B cell (primary cell): ENCODE results near the gene SLC5A12. TPM values are rescaled to one million over a fixed set of nuclear protein-coding genes. Genes with fewer than 3 reads are reported as not detected.

Experiments
- ATAC-seq: fragments of 200-7000 bp; cut with Tn5 transposase; one replicate; pipeline ENCODE4 v1.10.0; 2021; ENCODE audit warnings: low read depth, mild to moderate bottlenecking, moderate number of reproducible peaks, moderate library complexity
- CTCF ChIA-PET: fragments of 350-600 bp; sonication (Branson Sonifier 250); formaldehyde crosslinking; loops from one replicate; lab custom pipeline; 2021; ENCODE audit warnings: antibody characterized with exemption, inconsistent platforms; lab: Charles Lee
- POLR2A ChIA-PET: fragments of 350-600 bp; sonication (Branson Sonifier 250); formaldehyde crosslinking; loops from one replicate; lab custom pipeline; 2021; ENCODE audit warnings: antibody characterized with exemption; lab: Charles Lee
- DNase-seq: peaks from one replicate; pipeline ENCODE4 v3.0.0; 2013
- H2AFZ ChIP-seq: 2 replicates; pipeline ENCODE4 v1.6.1; 2012; ENCODE audit warnings: mild to moderate bottlenecking, low read depth, low read length; ENCODE audit not compliant: insufficient read depth, poor library complexity, severe bottlenecking
- H3K27ac ChIP-seq, 2 donors: 1 replicate in 1 of 2; 2 replicates in 1 of 2; pipeline ENCODE4 v1.5.1; 2012 to 2013; ENCODE audit warnings: low read length in 2 of 2, mild to moderate bottlenecking in 2 of 2, moderate library complexity in 1 of 2
- H3K27me3 ChIP-seq, 4 experiments: fragments of 200-600 bp in 1 of 4; sonication (generic) in 1 of 4; replicated peaks in 1 of 4; 1 replicate in 2 of 4; 2 replicates in 2 of 4; pipeline versions ENCODE4 v1.6.1 to v1.7.0; 2013 to 2016; ENCODE audit warnings: low read length in 3 of 4, mild to moderate bottlenecking in 2 of 4, mixed read lengths in 1 of 4, moderate library complexity in 1 of 4; ENCODE audit not compliant: insufficient read depth in 4 of 4, control insufficient read depth in 3 of 4; ENCODE audit errors: control extremely low read depth in 1 of 4
- H3K36me3 ChIP-seq, 2 experiments: replicated peaks in 1 of 2; 1 replicate in 1 of 2; 2 replicates in 1 of 2; pipeline versions ENCODE4 v1.6.1 to v1.7.1; 2013; ENCODE audit warnings: low read length in 1 of 2; ENCODE audit not compliant: insufficient read depth in 2 of 2, control insufficient read depth in 1 of 2; ENCODE audit errors: control extremely low read depth in 1 of 2, extremely low read depth in 1 of 2
- H3K4me1 ChIP-seq, 2 donors: fragments of 200-600 bp in 1 of 2; sonication (generic) in 1 of 2; 1 replicate in 1 of 2; 2 replicates in 1 of 2; pipeline versions ENCODE4 v1.5.1 to v1.6.1; 2013 to 2017; ENCODE audit warnings: low read length in 2 of 2; ENCODE audit not compliant: control insufficient read depth in 2 of 2, insufficient read depth in 2 of 2
- H3K4me2 ChIP-seq: replicated peaks from 2 replicates; pipeline ENCODE3; 2012; ENCODE audit warnings: mild to moderate bottlenecking, low read depth, low read length; ENCODE audit not compliant: poor library complexity, severe bottlenecking
- H3K4me3 ChIP-seq, 5 experiments: fragments of 200-600 bp in 1 of 5; sonication (generic) in 1 of 5; 1 replicate in 3 of 5; 2 replicates in 2 of 5; pipeline versions ENCODE4 v1.5.1 to v1.7.0; 2011 to 2016; ENCODE audit warnings: low read length in 4 of 5, mild to moderate bottlenecking in 4 of 5, low read depth in 2 of 5, control low read depth in 1 of 5, moderate library complexity in 1 of 5; ENCODE audit not compliant: insufficient read depth in 1 of 5; ENCODE audit errors: control extremely low read depth in 1 of 5, extremely low read depth in 1 of 5
- H3K79me2 ChIP-seq: fragments of 200-600 bp; sonication (generic); one replicate; pipeline ENCODE4 v1.6.0; 2016; ENCODE audit warnings: low read length; ENCODE audit not compliant: control insufficient read depth, insufficient read depth
- H3K9ac ChIP-seq: fragments of 200-600 bp; sonication (generic); 2 replicates; pipeline ENCODE4 v1.6.1; 2017; ENCODE audit warnings: mild to moderate bottlenecking, low read length, moderate library complexity
- H3K9me3 ChIP-seq, 3 donors: one replicate each; pipeline versions ENCODE4 v1.6.1 to v1.7.1; 2013; ENCODE audit warnings: low read length in 2 of 3; ENCODE audit not compliant: control insufficient read depth in 2 of 3, insufficient read depth in 1 of 3; ENCODE audit errors: control extremely low read depth in 1 of 3
- H4K20me1 ChIP-seq: 2 replicates; pipeline ENCODE4 v1.6.0; 2012; ENCODE audit warnings: mild to moderate bottlenecking, low read length; ENCODE audit not compliant: insufficient read depth, control insufficient read depth, poor library complexity, severe bottlenecking
- H3K27ac Mint-ChIP-seq: one replicate; pipeline ENCODE4 v1.8.0; 2021; ENCODE audit warnings: mixed read lengths
- H3K27me3 Mint-ChIP-seq: one replicate; pipeline ENCODE4 v1.8.0; 2021; ENCODE audit warnings: mixed read lengths
- H3K4me1 Mint-ChIP-seq: one replicate; pipeline ENCODE4 v1.8.0; 2021; ENCODE audit warnings: mixed read lengths
- H3K4me3 Mint-ChIP-seq: one replicate; pipeline ENCODE4 v1.8.0; 2021; ENCODE audit warnings: mixed read lengths
- H3K9me3 Mint-ChIP-seq: one replicate; pipeline ENCODE4 v1.8.0; 2022; ENCODE audit warnings: mixed read lengths; ENCODE audit not compliant: insufficient read depth
- EZH2 ChIP-seq: IDR thresholded peaks from 2 replicates; pipeline ENCODE4 v1.6.1; 2012; ENCODE audit warnings: borderline replicate concordance, low read depth, mild to moderate bottlenecking, moderate library complexity, low read length; ENCODE audit not compliant: insufficient read depth, poor library complexity, severe bottlenecking
- WGBS: methylation state at CpG from one replicate; pipeline ENCODE4 v1.1.5; 2013; ENCODE audit warnings: missing lambda C conversion rate; ENCODE audit not compliant: insufficient coverage; 5-methylcytosine and 5-hydroxymethylcytosine counted together
- intact Hi-C: fragments of 100-400 bp; cut with micrococcal nuclease; formaldehyde crosslinking; loops from one replicate; pipeline ENCODE4 v1.10.0; 2022
- polyA plus RNA-seq: library from polyadenylated mRNA; depleted of rRNA; stranded (reverse); fragments of >200 nt; gene quantifications from 2 replicates; pipeline ENCODE4 v1.2.3, GENCODE V29; 2012
- total RNA-seq, 2 donors: library from RNA; stranded (reverse); fragments of 120-200 nt in 1 of 2; gene quantifications; 1 replicate in 1 of 2; 2 replicates in 1 of 2; pipeline versions ENCODE4 v1.2.3 to v1.2.4, GENCODE V29; 2013 to 2022
- TF ChIP-seq, protein P1 (sequence below): fragments of 200-600 bp; IDR thresholded peaks from one replicate; pipeline ENCODE4 v1.8.0; 2022; ENCODE audit warnings: antibody characterized with exemption, mild to moderate bottlenecking

The SLC5A12 gene
- total and polyA plus RNA-seq, 2 donors (not counting 1 experiment from before 2014, with no cell fraction given) = not detected

DNA sequence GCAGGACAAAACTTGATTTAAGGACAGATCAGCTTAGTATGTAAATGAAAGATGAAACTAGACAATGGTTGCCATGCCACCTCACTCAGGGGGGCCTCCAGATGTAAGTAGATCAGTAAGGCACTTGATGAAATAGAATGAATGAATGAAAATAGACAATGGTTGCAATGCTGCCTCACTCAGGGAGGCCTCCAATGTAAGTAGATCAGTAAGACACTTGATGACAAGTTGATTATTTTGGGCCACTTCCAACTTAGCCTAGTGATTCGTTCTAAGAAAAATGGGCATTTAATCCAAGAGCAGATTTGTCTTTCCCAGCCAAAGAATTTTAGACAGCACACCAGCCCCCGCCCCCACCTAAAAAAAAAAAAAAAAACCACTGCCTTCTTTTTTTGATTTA, 19.2 kb upstream of the SLC5A12 start:
- Histone ChIP-seq H3K79me2 (no peaks in the 10 kb centered on the region), H3K4me2 (no peak overlapping the region), H3K9me3 (no peaks in the 10 kb centered on the region), H4K20me1 (no peaks in the 10 kb centered on the region), H3K27ac (no peak overlapping the region), H3K4me1 (no peaks in the 10 kb centered on the region), H3K9ac (no peak overlapping the region), H3K36me3 (no peaks in the 10 kb centered on the region), H3K4me3 (no peak overlapping the region), H2AFZ (no peak overlapping the region), H3K27me3 (no peaks in the 10 kb centered on the region)
- no peaks in the 10 kb centered on the region for H3K27me3 Mint-ChIP-seq
- ATAC-seq (no peak), DNase-seq (no peak)
- H3K4me1 Mint-ChIP-seq = no peaks in the 10 kb centered on the region
- no peak overlapping the region for H3K4me3 Mint-ChIP-seq
- H3K27ac Mint-ChIP-seq = no peak overlapping the region
- ChIA-PET POLR2A (no interaction called here), CTCF (no interaction called here)
- intact Hi-C loops = no loop called here
- H3K9me3 Mint-ChIP-seq = no peaks in the 10 kb centered on the region
- no peak for TF ChIP-seq EZH2
- WGBS = 52% methylated on average over 2 of the region's 2 CpGs

DNA sequence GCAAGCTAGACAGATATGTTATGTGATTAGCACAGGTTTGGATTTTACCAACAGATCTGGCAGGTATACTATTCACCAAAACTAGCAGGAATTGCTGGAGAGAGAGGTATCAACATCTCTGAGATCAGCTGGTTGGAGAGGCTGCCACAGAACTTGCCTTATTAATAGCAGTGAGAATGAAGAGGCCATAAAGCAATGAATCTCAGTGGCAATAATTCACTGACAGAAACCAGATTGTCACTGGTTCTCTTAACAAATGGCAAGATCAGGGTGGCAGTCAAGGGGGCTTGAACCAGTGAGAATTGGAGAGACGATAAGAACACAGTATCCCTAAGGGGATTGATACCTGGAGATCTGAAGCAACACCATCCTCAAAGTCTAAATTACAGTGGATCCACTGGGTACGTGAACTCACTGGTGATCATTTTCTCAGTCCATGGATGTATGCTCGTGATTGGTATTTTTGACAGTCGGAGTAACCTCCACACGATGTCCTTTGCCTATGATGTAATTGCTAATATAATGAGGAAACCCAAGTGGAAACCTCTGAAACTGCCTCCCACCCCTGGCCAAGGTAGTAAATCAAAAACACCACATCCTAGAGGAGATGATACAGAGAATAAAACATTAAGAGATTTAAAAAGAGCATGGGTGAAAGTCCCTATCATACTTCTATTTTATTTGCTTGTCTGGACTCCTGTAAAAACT, 17.7 kb upstream of the SLC5A12 start:
- no peaks in the 10 kb centered on the region for H3K4me1 Mint-ChIP-seq
- H2AFZ ChIP-seq = no peak overlapping the region
- DNase-seq (no peak), ATAC-seq (no peak)
- no peaks in the 10 kb centered on the region for H4K20me1 ChIP-seq
- H3K27me3 ChIP-seq = no peaks in the 10 kb centered on the region
- H3K9ac ChIP-seq = no peak overlapping the region
- intact Hi-C loops = no loop called here
- 50% methylated on average over 2 of the region's 5 CpGs for WGBS
- CTCF ChIA-PET = no interaction called here
- H3K4me2 ChIP-seq = no peak overlapping the region
- no peaks in the 10 kb centered on the region for H3K9me3 ChIP-seq
- no peaks in the 10 kb centered on the region for H3K27me3 Mint-ChIP-seq
- H3K4me3 Mint-ChIP-seq = no peak overlapping the region
- TF ChIP-seq, protein P1, sequence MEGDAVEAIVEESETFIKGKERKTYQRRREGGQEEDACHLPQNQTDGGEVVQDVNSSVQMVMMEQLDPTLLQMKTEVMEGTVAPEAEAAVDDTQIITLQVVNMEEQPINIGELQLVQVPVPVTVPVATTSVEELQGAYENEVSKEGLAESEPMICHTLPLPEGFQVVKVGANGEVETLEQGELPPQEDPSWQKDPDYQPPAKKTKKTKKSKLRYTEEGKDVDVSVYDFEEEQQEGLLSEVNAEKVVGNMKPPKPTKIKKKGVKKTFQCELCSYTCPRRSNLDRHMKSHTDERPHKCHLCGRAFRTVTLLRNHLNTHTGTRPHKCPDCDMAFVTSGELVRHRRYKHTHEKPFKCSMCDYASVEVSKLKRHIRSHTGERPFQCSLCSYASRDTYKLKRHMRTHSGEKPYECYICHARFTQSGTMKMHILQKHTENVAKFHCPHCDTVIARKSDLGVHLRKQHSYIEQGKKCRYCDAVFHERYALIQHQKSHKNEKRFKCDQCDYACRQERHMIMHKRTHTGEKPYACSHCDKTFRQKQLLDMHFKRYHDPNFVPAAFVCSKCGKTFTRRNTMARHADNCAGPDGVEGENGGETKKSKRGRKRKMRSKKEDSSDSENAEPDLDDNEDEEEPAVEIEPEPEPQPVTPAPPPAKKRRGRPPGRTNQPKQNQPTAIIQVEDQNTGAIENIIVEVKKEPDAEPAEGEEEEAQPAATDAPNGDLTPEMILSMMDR = no peak
- no peak for TF ChIP-seq EZH2
- no peaks in the 10 kb centered on the region for H3K36me3 ChIP-seq
- no peak overlapping the region for H3K27ac Mint-ChIP-seq
- H3K9me3 Mint-ChIP-seq = no peaks in the 10 kb centered on the region
- POLR2A ChIA-PET = no interaction called here
- no peak overlapping the region for H3K4me3 ChIP-seq
- H3K79me2 ChIP-seq = no peaks in the 10 kb centered on the region
- H3K27ac ChIP-seq = no peak overlapping the region
- H3K4me1 ChIP-seq = no peaks in the 10 kb centered on the region
